Measurements from ENCODE around the gene MAP2. TPM values are rescaled to one million over a fixed set of nuclear protein-coding genes. Genes with fewer than 3 reads are reported as not detected.
"Not testable (repeated sequence)": the region's sequence is repeated elsewhere in the genome, so short reads cannot be mapped to it uniquely, and the experiment has no call there.

MAP2 gene
- total RNA-seq, 1 experiment from 2014 or later, result 0.21 TPM

- Histone ChIP-seq H3K27me3 (replicated peaks) (no peaks in the 10 kb centered on the region; the same call in 1 of the 2 replicates), H3K4me1 (replicated peaks) (no peaks in the 10 kb centered on the region), H3K9me3 (replicated peaks) (no peaks in the 10 kb centered on the region), H3K4me3 (no peak overlapping the region), H3K27ac (no peak overlapping the region), H3K36me3 (no peaks in the 10 kb centered on the region)
- DNase-seq (ENCODE audit: low read depth in 1 of 2, low spot score in 2 of 2), result no peak
Observed at GRCh38 chr2:209584472-209584871, 160.6 kb downstream of the MAP2 start.

GRCh38 chr2:209584915-209585314, 161.1 kb downstream of the MAP2 start:
- no peaks in the 10 kb centered on the region; the same call in 1 of the 2 replicates for H3K27me3 ChIP-seq (replicated peaks)
- DNase-seq (ENCODE audit: low read depth in 1 of 2, low spot score in 2 of 2), result no peak
- no peaks in the 10 kb centered on the region for H3K36me3 ChIP-seq
- no peaks in the 10 kb centered on the region for H3K9me3 ChIP-seq (replicated peaks)
- H3K4me3 ChIP-seq, result no peak overlapping the region
- no peak overlapping the region for H3K27ac ChIP-seq
- H3K4me1 ChIP-seq (replicated peaks), result no peaks in the 10 kb centered on the region

- Histone ChIP-seq H3K27ac (no peak overlapping the region), H3K36me3 (no peaks in the 10 kb centered on the region), H3K4me3 (no peak overlapping the region), H3K9me3 (replicated peaks) (no peaks in the 10 kb centered on the region), H3K27me3 (replicated peaks) (no peaks in the 10 kb centered on the region; the same call in 1 of the 2 replicates), H3K4me1 (replicated peaks) (no peaks in the 10 kb centered on the region)
- no peak for DNase-seq (ENCODE audit: low read depth in 1 of 2, low spot score in 2 of 2)
Observed at GRCh38 chr2:209591021-209591420, 167.2 kb downstream of the MAP2 start.

GRCh38 chr2:209592106-209592505, 168.3 kb downstream of the MAP2 start:
- H3K27me3 ChIP-seq (replicated peaks), result no peaks in the 10 kb centered on the region
- H3K36me3 ChIP-seq, result no peaks in the 10 kb centered on the region
- H3K27ac ChIP-seq, result no peak overlapping the region
- H3K4me3 ChIP-seq, result no peak overlapping the region
- no peaks in the 10 kb centered on the region for H3K4me1 ChIP-seq (replicated peaks)
- H3K9me3 ChIP-seq (replicated peaks), result no peaks in the 10 kb centered on the region
- DNase-seq (ENCODE audit: low read depth in 1 of 2, low spot score in 2 of 2), result no peak

- Histone ChIP-seq H3K4me3 (no peak overlapping the region), H3K36me3 (no peaks in the 10 kb centered on the region), H3K27ac (no peak overlapping the region), H3K27me3 (replicated peaks) (no peaks in the 10 kb centered on the region), H3K9me3 (replicated peaks) (no peaks in the 10 kb centered on the region), H3K4me1 (replicated peaks) (no peaks in the 10 kb centered on the region)
- DNase-seq (ENCODE audit: low read depth in 1 of 2, low spot score in 2 of 2), result no peak
Observed at GRCh38 chr2:209593930-209594329, 170.1 kb downstream of the MAP2 start.

GRCh38 chr2:209596262-209596661, 172.4 kb downstream of the MAP2 start:
- Histone ChIP-seq H3K4me3 (no peak overlapping the region), H3K27me3 (replicated peaks) (no peaks in the 10 kb centered on the region), H3K27ac (no peak overlapping the region), H3K9me3 (replicated peaks) (no peaks in the 10 kb centered on the region), H3K36me3 (no peaks in the 10 kb centered on the region), H3K4me1 (replicated peaks) (no peaks in the 10 kb centered on the region)
- no peak for DNase-seq (ENCODE audit: low read depth in 1 of 2, low spot score in 2 of 2)

- not testable (repeated sequence) for H3K36me3 ChIP-seq
Observed at GRCh38 chr2:209598227-209598626, 174.4 kb downstream of the MAP2 start.

GRCh38 chr2:209600341-209601171, 176.7 kb downstream of the MAP2 start:
- no peak overlapping the region for H3K27ac ChIP-seq

More at GRCh38 chr2:209598227-209598626, 174.4 kb downstream of the MAP2 start:
- H3K9me3 ChIP-seq (replicated peaks); H3K27me3 ChIP-seq (replicated peaks); H3K4me1 ChIP-seq (replicated peaks); DNase-seq (ENCODE audit: low read depth in 1 of 2, low spot score in 2 of 2); H3K27ac ChIP-seq; H3K4me3 ChIP-seq: not testable (repeated sequence)

GRCh38 chr2:209601497-209601896, 177.7 kb downstream of the MAP2 start:
- H3K36me3 ChIP-seq, result no peaks in the 10 kb centered on the region
- H3K27me3 ChIP-seq (replicated peaks), result peaks cover 9% of the 10 kb centered on the region
- H3K4me3 ChIP-seq, result no peak overlapping the region
- DNase-seq (ENCODE audit: low read depth in 1 of 2, low spot score in 2 of 2), result no peak
- no peak overlapping the region for H3K27ac ChIP-seq
- no peaks in the 10 kb centered on the region for H3K4me1 ChIP-seq (replicated peaks)
- no peaks in the 10 kb centered on the region for H3K9me3 ChIP-seq (replicated peaks)

More at GRCh38 chr2:209600341-209601171, 176.7 kb downstream of the MAP2 start:
- H3K4me3 ChIP-seq, result no peak overlapping the region
- no peaks in the 10 kb centered on the region for H3K4me1 ChIP-seq (replicated peaks)
- H3K27me3 ChIP-seq (replicated peaks), result peaks cover 9% of the 10 kb centered on the region
- no peaks in the 10 kb centered on the region for H3K9me3 ChIP-seq (replicated peaks)
- H3K36me3 ChIP-seq, result no peaks in the 10 kb centered on the region
- no peak for DNase-seq (ENCODE audit: low read depth in 1 of 2, low spot score in 2 of 2)

GRCh38 chr2:209602259-209602658, 178.4 kb downstream of the MAP2 start:
- H3K4me1 ChIP-seq (replicated peaks), result no peaks in the 10 kb centered on the region
- no peaks in the 10 kb centered on the region for H3K36me3 ChIP-seq
- H3K27me3 ChIP-seq (replicated peaks), result peaks cover 9% of the 10 kb centered on the region
- H3K4me3 ChIP-seq, result no peak overlapping the region
- DNase-seq (ENCODE audit: low read depth in 1 of 2, low spot score in 2 of 2), result no peak
- H3K27ac ChIP-seq, result no peak overlapping the region
- H3K9me3 ChIP-seq (replicated peaks), result no peaks in the 10 kb centered on the region

- Histone ChIP-seq H3K9me3 (replicated peaks) (no peaks in the 10 kb centered on the region), H3K4me1 (replicated peaks) (no peaks in the 10 kb centered on the region; the same call in 1 of the 2 replicates), H3K36me3 (no peaks in the 10 kb centered on the region), H3K27me3 (replicated peaks) (no peaks in the 10 kb centered on the region), H3K27ac (no peak overlapping the region), H3K4me3 (no peak overlapping the region)
- no peak for DNase-seq (ENCODE audit: low read depth in 1 of 2, low spot score in 2 of 2)
Observed at GRCh38 chr2:209609531-209609930, 185.7 kb downstream of the MAP2 start.

- no peak overlapping the region for H3K4me3 ChIP-seq
- H3K27me3 ChIP-seq (replicated peaks), result no peaks in the 10 kb centered on the region
Observed at GRCh38 chr2:209610631-209611030, 186.8 kb downstream of the MAP2 start.

GRCh38 chr2:209613649-209614305, 189.9 kb downstream of the MAP2 start:
- Histone ChIP-seq H3K27me3 (replicated peaks) (no peaks in the 10 kb centered on the region), H3K4me1 (replicated peaks) (no peaks in the 10 kb centered on the region; the same call in 1 of the 2 replicates), H3K4me3 (no peak overlapping the region), H3K36me3 (no peaks in the 10 kb centered on the region), H3K27ac (no peak overlapping the region), H3K9me3 (replicated peaks) (no peaks in the 10 kb centered on the region)
- DNase-seq (ENCODE audit: low read depth in 1 of 2, low spot score in 2 of 2), result peak in 1 of 2 experiments; percentile 15

More at GRCh38 chr2:209610631-209611030, 186.8 kb downstream of the MAP2 start:
- Histone ChIP-seq H3K27ac (no peak overlapping the region), H3K9me3 (replicated peaks) (no peaks in the 10 kb centered on the region), H3K4me1 (replicated peaks) (no peaks in the 10 kb centered on the region; the same call in 1 of the 2 replicates), H3K36me3 (no peaks in the 10 kb centered on the region)
- no peak for DNase-seq (ENCODE audit: low read depth in 1 of 2, low spot score in 2 of 2)
